KMS-11 (cell line): ENCODE measurements around the gene NRXN3.

Experiments used
- H2AFZ ChIP-seq: fragments of 200-600 bp; sonication (generic); 2 replicates; pipeline ENCODE4 v1.6.1; 2016; ENCODE audit warnings: antibody characterized with exemption, mixed run types, low read depth
- H3K27ac ChIP-seq: fragments of 200-600 bp; sonication (generic); 2 replicates; pipeline ENCODE4 v1.6.1; 2016; ENCODE audit warnings: mild to moderate bottlenecking, mixed run types
- H3K27me3 ChIP-seq: fragments of 200-600 bp; sonication (generic); 2 replicates; pipeline ENCODE4 v1.6.1; 2017; ENCODE audit warnings: mild to moderate bottlenecking, low read depth, mixed run types, moderate library complexity; ENCODE audit not compliant: insufficient read depth
- H3K36me3 ChIP-seq: fragments of 200-600 bp; sonication (generic); 2 replicates; pipeline ENCODE4 v1.6.1; 2017; ENCODE audit warnings: mild to moderate bottlenecking, mixed run types; ENCODE audit not compliant: insufficient read depth
- H3K4me1 ChIP-seq: fragments of 200-600 bp; sonication (generic); 2 replicates; pipeline ENCODE4 v1.6.1; 2016; ENCODE audit warnings: mild to moderate bottlenecking, low read depth, mixed run types; ENCODE audit not compliant: poor library complexity, severe bottlenecking
- H3K4me2 ChIP-seq: fragments of 200-600 bp; sonication (generic); 2 replicates; pipeline ENCODE4 v1.7.0; 2016; ENCODE audit warnings: mild to moderate bottlenecking, mixed run types
- H3K4me3 ChIP-seq: fragments of 200-600 bp; sonication (generic); IDR thresholded peaks from 2 replicates; pipeline ENCODE4 v1.6.1; 2017; ENCODE audit warnings: low read depth, low read length, mixed read lengths; ENCODE audit not compliant: insufficient read depth
- H3K79me2 ChIP-seq: fragments of 200-600 bp; sonication (generic); 2 replicates; pipeline ENCODE4 v1.6.1; 2016; ENCODE audit warnings: low read depth, mixed run types; ENCODE audit not compliant: insufficient read depth
- H3K9ac ChIP-seq: fragments of 200-600 bp; sonication (generic); 2 replicates; pipeline ENCODE4 v1.6.1; 2016; ENCODE audit warnings: mild to moderate bottlenecking, mixed run types
- H4K20me1 ChIP-seq: fragments of 200-600 bp; sonication (generic); 2 replicates; pipeline ENCODE4 v1.6.1; 2016; ENCODE audit warnings: mild to moderate bottlenecking, mixed run types; ENCODE audit not compliant: insufficient read depth
- CTCF ChIP-seq: fragments of 200-600 bp; sonication (generic); conservative IDR thresholded peaks from 2 replicates; pipeline ENCODE4 v1.6.1; 2017; ENCODE audit warnings: low read depth, mild to moderate bottlenecking, antibody characterized with exemption, low read length, moderate library complexity, mixed read lengths

NRXN3 gene

GRCh38 chr14:79568594-79568993, 1398.4 kb downstream of the NRXN3 start:
- H3K27me3 ChIP-seq: no peaks in the 10 kb centered on the region
- no peaks in the 10 kb centered on the region for H3K36me3 ChIP-seq
- no peak overlapping the region for H3K4me2 ChIP-seq
- TF ChIP-seq CTCF: no peak
- no peak overlapping the region for H2AFZ ChIP-seq
- H3K4me3 ChIP-seq: no peak overlapping the region
- H3K27ac ChIP-seq: no peak overlapping the region
- H4K20me1 ChIP-seq: no peaks in the 10 kb centered on the region
- no peaks in the 10 kb centered on the region for H3K4me1 ChIP-seq
- no peak overlapping the region for H3K9ac ChIP-seq
- no peaks in the 10 kb centered on the region for H3K79me2 ChIP-seq

- no peaks in the 10 kb centered on the region for H3K4me1 ChIP-seq
- no peaks in the 10 kb centered on the region for H3K27me3 ChIP-seq
- no peak overlapping the region for H3K9ac ChIP-seq
- no peak overlapping the region for H2AFZ ChIP-seq
- no peak overlapping the region for H3K27ac ChIP-seq
- H4K20me1 ChIP-seq: no peaks in the 10 kb centered on the region
- no peak overlapping the region for H3K4me3 ChIP-seq
- no peak for TF ChIP-seq CTCF
- H3K36me3 ChIP-seq: no peaks in the 10 kb centered on the region
- no peaks in the 10 kb centered on the region for H3K79me2 ChIP-seq
- H3K4me2 ChIP-seq: no peak overlapping the region
Measured at GRCh38 chr14:79569072-79569471, 1398.9 kb downstream of the NRXN3 start.

- Histone ChIP-seq H3K9ac (no peak overlapping the region), H3K27me3 (no peaks in the 10 kb centered on the region), H4K20me1 (no peaks in the 10 kb centered on the region), H3K4me3 (no peak overlapping the region), H3K27ac (no peak overlapping the region), H3K36me3 (no peaks in the 10 kb centered on the region), H3K4me2 (no peak overlapping the region), H2AFZ (no peak overlapping the region), H3K79me2 (no peaks in the 10 kb centered on the region), H3K4me1 (no peaks in the 10 kb centered on the region)
- no peak for TF ChIP-seq CTCF
Measured at GRCh38 chr14:79570648-79571047, 1400.5 kb downstream of the NRXN3 start.

GRCh38 chr14:79571366-79571765, 1401.2 kb downstream of the NRXN3 start:
- no peaks in the 10 kb centered on the region for H3K79me2 ChIP-seq
- no peak overlapping the region for H3K9ac ChIP-seq
- no peaks in the 10 kb centered on the region for H3K36me3 ChIP-seq
- no peak overlapping the region for H2AFZ ChIP-seq
- no peak overlapping the region for H3K4me2 ChIP-seq
- H3K27me3 ChIP-seq: no peaks in the 10 kb centered on the region
- no peak overlapping the region for H3K27ac ChIP-seq
- H3K4me3 ChIP-seq: no peak overlapping the region
- H3K4me1 ChIP-seq: no peaks in the 10 kb centered on the region
- TF ChIP-seq CTCF: no peak
- no peaks in the 10 kb centered on the region for H4K20me1 ChIP-seq

- H4K20me1 ChIP-seq: no peaks in the 10 kb centered on the region
- TF ChIP-seq CTCF: no peak
Measured at GRCh38 chr14:79573486-79573885, 1403.3 kb downstream of the NRXN3 start.

More at GRCh38 chr14:79573486-79573885, 1403.3 kb downstream of the NRXN3 start:
- Histone ChIP-seq H2AFZ (no peak overlapping the region), H3K4me2 (no peak overlapping the region), H3K4me1 (no peaks in the 10 kb centered on the region), H3K27ac (no peak overlapping the region), H3K9ac (no peak overlapping the region), H3K27me3 (no peaks in the 10 kb centered on the region), H3K36me3 (no peaks in the 10 kb centered on the region), H3K4me3 (no peak overlapping the region), H3K79me2 (no peaks in the 10 kb centered on the region)
